Renal cortical epithelial cell (primary cell): ENCODE data around the gene DNM2. TPM values are rescaled to one million over a fixed set of nuclear protein-coding genes. Genes with fewer than 3 reads are reported as not detected.
A peak's percentile ranks its signal among the peaks of the same experiment; 100 is the strongest.

Experiments
- DNase-seq: peaks from one replicate; pipeline ENCODE4 v3.0.0-alpha.2; 2011; ENCODE audit warnings: low read depth
- total RNA-seq: library from RNA; depleted of rRNA; stranded (reverse); fragments of >200 nt; gene quantifications from 2 replicates; pipeline ENCODE4 v1.2.3, GENCODE V29; 2014

DNM2 gene
- total RNA-seq, 1 donor from 2014 or later = 347 TPM

DNA sequence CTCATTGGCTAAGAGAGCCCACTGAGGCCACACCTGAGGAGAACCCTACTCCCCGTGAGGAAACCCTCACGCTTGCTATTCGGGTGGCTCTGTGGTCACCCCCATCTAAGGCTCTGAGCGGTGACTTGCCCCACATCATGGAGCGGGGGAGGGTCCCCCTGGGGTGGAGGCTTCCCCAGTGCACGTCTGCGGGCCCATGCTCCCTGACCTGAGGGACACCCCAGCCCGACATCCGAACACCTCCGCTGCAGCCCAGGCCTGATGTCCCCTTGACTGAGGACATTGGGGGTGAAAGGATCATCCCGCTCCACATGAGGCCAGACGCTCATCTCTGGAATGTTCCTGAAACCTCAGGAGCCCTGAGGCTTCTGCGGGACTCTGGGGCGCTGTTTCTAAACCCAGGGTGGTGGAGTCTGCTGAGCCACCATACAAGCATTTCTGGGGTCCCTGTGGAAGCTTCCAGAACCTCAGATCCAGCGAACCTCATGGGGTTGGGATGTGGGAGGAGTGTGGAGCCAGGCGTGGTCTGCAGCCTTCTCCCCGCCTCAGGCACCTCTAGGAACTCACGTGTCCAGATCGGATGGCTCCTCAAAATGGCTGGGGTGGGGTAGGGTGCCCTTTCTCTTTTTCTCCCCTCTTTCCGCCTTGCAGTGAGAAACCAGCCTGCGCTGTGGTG lies 98.2 kb downstream of the DNM2 start:
- DNase-seq = no peak

DNA sequence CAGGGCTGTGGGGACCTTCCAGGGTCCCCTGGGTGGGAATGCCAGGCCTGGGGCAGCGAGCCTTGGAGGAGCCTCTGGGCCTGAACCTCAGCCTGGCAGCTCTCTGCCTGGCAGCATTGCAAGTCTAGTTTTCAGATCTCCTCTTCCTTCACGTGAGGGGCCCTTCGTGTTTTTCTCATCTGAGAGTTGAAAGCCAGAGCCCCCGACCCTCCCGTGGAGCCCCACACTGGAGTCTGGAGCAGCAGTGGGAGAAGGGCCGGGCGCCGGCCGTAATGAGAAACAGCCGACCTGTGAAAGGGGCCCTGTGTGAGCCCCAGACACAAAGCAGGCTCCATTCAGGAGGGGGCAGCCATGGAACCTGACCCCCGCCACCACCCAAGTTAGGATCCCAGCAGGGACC lies 98.8 kb downstream of the DNM2 start:
- no peak for DNase-seq

DNA sequence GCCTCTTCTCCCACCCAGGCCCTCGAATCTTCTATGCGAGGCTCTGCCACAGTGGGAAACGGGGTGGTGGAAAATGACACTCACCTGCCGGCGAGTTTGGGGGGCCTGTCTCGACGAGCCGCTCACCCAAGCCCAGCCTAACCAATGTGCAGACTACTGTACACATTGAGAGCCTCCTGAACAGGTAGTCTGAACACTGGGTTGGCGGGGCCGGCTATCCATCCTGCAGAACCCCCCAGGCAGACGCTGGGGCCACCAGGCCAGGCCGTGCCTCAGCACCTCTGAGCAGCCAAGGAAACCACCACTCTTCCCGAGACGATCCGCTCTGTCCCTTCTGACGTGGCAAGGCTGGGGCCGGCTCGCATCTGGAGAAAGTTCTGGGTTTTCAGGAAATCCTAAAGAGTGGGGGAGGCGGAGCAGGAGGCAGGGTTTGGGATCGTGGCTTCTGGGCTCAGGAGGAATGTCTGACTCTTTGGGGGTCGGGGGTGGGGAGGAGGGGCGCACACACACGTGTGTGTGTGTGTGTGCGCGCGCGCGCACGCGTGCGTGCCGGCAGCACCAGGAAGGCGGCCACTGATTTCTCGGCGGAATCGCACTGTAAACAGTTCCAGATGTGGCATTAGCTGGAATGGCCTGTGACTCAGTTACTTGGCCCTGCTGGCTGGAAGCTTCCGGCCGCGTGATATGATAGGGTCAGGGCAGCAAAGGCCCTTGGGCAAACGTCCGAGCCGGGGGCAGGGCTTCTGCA lies 99.6 kb downstream of the DNM2 start:
- no peak for DNase-seq

GRCh38 chr19:10818301-10819123 lies 100.6 kb downstream of the DNM2 start:
- DNase-seq = no peak

DNA sequence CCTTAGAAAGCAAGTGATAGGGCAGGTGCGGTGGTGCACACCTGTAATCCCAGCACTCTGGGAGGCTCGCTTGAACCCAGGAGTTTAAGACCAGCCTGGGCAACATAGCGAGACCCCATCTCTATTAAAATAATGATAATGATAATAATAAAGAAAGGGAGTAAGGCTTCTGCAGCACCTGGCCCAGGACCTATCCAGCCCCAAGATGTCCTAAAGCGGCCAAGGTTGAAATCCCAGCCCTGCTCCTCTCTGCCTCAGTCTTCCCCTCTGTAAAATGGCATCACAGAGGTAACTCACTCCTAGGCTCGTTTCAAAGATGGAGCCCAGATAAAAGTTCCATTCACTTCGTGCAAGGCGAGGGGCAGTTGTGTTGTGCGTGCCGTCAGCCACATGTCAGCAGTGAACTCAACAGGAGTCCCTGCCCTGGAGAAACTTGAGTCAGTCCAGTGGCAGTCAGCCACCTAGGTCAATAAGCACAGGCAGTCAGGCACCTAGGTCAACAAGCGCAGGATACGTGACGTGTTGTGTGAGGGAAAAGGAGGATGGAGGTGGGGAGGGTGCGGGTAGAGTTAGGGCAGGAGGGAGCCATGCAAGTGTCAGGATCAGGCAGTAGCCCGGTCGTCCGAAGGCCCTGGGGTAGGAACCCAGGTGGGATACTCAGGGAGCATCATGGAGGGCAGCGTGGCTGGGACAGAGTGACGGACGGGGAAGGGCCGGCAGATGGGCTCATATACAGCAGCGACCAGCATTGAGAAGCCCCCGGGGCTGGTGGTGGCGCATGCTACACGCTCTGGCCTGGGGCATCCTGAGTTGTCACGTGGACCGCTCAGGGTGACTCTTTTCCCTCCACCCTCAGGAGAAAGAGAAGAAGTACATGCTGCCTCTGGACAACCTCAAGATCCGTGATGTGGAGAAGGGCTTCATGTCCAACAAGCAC lies 101.5 kb downstream of the DNM2 start:
- no peak for DNase-seq

DNA sequence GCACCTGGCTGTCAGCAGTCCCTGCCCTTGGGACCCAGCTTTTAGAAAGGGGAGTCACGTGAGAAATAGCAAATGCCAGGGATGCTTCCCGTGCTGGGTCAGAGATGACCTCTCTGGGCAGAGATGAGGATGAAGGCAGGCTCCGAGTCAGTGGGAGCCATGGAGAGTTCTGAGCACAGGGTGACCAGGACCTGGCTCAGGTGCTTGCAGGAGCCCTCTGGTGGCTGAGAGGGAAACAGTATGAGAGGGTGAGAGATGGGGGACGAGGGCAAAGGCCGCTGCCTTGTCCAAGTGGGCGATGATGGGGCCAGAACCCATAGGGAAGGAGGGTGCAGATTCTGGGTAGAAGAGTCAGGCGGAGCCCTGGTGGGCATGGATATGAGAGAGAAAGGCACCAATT lies 102.3 kb downstream of the DNM2 start:
- no peak for DNase-seq

DNA sequence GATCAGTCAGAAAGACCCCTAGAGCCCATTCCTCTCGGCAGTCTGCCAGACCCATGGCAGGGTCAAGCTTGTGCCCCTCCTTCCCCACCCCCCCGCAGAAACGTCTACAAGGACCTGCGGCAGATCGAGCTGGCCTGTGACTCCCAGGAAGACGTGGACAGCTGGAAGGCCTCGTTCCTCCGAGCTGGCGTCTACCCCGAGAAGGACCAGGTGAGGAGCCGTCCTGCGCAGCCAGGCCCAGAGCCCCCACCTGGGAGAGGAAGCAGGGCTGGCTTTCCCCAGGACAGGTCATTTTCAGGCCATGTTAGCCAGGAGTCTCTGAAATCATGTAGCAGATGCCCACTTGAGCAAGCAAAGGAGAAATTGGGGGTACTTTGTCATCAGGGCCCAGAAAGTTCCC lies 105.8 kb downstream of the DNM2 start:
- DNase-seq = no peak

- DNase-seq = no peak
Observed at GRCh38 chr19:10826231-10826630, 108.4 kb downstream of the DNM2 start.

GRCh38 chr19:10826846-10827245 lies 109.0 kb downstream of the DNM2 start:
- no peak for DNase-seq

GRCh38 chr19:10828981-10829821 lies 111.3 kb downstream of the DNM2 start:
- no peak for DNase-seq

DNA sequence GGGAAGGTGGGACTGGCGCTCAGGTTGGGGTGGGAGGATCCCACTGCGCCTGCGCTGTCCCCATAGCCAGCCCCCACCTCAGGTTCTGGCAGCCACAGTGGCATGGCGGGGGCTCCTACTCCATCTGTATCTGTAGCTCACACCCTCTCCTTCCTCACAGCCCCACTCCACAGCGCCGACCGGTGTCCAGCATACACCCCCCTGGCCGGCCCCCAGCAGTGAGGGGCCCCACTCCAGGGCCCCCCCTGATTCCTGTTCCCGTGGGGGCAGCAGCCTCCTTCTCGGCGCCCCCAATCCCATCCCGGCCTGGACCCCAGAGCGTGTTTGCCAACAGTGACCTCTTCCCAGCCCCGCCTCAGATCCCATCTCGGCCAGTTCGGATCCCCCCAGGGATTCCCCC lies 112.1 kb downstream of the DNM2 start:
- no peak for DNase-seq

DNA sequence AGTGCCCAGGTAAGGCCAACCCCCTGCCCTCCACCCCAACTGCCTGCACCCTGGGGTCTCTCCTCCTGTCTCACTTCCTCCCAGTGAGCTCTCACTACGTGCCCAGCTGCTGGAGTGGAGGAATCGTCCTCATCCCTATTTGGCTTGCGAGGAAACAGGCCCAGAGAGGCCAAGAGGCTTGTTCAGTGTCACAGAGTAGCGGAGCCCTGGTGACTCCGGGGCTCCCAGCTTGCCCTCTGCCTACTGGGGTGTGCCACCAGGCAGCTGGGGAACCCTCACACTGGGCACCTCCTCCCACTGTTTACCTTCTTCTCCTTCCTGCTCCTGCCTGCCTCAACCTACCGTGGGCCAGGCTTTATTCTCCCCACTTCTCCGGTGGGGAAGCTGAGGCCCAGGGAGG lies 112.5 kb downstream of the DNM2 start:
- no peak for DNase-seq

DNA sequence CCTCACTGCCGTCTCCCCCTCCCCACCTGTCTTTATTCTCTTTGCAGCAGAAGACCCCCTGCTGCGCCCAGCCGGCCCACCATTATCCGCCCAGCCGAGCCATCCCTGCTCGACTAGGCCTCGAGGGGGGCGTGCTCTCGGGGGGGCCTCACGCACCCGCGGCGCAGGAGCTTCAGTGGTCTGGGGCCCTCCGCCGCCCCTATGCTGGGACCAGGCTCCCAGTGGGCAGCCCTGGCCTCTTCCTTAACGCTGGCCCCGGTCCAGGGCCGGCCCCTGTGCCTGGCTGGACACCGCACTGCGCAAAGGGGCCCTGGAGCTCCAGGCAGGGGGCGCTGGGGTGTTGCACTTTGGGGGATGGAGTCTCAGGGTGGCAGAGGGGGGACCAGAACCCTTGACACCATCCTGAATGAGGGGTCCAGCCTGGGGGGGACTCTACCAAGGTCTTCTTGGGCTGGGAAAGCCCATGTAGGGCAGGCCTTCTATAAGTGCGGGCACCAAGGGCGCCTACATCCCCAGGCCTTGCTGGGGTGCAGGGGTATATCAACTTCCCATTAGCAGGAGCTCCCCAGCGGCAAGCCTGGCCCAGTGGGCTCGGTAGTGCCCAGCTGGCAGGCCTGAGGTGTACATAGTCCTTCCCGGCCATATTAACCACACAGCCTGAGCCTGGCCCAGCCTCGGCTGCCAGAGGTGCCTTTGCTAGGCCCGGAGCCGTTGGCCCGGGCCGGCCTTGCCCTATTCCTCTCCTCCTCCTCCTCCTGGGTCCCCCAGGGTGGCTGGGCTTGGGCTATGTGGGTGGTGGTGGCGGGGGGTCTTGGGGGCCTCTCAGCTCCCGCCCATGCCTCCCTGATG lies 113.3 kb downstream of the DNM2 start:
- DNase-seq = no peak

- no peak for DNase-seq
Observed at GRCh38 chr19:10831987-10832938, 114.4 kb downstream of the DNM2 start.

GRCh38 chr19:10832939-10833296 lies 115.0 kb downstream of the DNM2 start:
- no peak for DNase-seq

- peak; percentile 99 for DNase-seq
Observed at GRCh38 chr19:10835089-10835753, 117.3 kb downstream of the DNM2 start.

GRCh38 chr19:10835754-10836478 lies 118.0 kb downstream of the DNM2 start, which contains the start of gene TMED1:
Gene TMED1 (minus strand): TSS chr19:10836212. CDS start chr19:10836191, 21 bp downstream.
- DNase-seq = peak; percentile 93
